Stomach smooth muscle (tissue), 2 donors: ENCODE data around the gene RTP1.
"Not testable (repeated sequence)": the region's sequence is repeated elsewhere in the genome, so short reads cannot be mapped to it uniquely, and the experiment has no call there.

Source experiments
- H3K27ac ChIP-seq: one replicate; pipeline ENCODE4 v1.7.0; 2013; ENCODE audit warnings: mild to moderate bottlenecking, low read length, inconsistent platforms
- H3K27me3 ChIP-seq, 2 donors: one replicate each; pipeline ENCODE4 v1.7.0; 2013; ENCODE audit warnings: low read length in 2 of 2; ENCODE audit not compliant: insufficient read depth in 2 of 2, control insufficient read depth in 1 of 2
- H3K36me3 ChIP-seq, 2 donors: one replicate each; pipeline ENCODE4 v1.7.0; 2013; ENCODE audit warnings: low read length in 2 of 2; ENCODE audit not compliant: control insufficient read depth in 2 of 2, insufficient read depth in 2 of 2
- H3K4me1 ChIP-seq: one replicate; pipeline ENCODE4 v1.7.0; 2013; ENCODE audit warnings: low read length; ENCODE audit not compliant: control insufficient read depth, insufficient read depth
- H3K4me3 ChIP-seq, 2 donors: one replicate each; pipeline ENCODE4 v1.7.0; 2013; ENCODE audit warnings: low read length in 2 of 2
- H3K9ac ChIP-seq, 2 donors: one replicate each; pipeline ENCODE4 v1.7.0; 2013; ENCODE audit warnings: low read length in 2 of 2, mild to moderate bottlenecking in 1 of 2
- H3K9me3 ChIP-seq, 2 donors: one replicate each; pipeline ENCODE4 v1.7.0; 2013; ENCODE audit warnings: low read length in 2 of 2; ENCODE audit not compliant: control insufficient read depth in 2 of 2
- donor health status: healthy.
- donor health status: Pancreatic carcinoma.

RTP1 gene

DNA sequence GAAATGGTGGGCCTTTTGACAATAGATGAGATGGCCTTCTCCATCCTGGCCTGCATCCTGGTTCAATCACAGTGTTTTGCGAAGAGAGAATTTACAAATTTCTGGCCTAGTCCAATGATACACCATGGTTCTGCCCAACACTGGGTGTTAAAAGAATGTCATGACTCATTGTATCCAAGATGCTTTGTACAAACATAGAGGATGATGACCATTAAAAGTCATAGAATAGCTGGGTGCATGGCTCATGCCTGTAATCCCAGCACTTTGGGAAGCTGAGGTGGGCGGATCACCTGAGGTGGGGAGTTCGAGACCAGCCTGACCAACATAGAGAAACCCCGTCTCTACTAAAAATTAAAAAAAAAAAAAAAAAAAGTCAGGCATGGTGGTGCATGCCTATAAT lies 41.5 kb downstream of the RTP1 start:
- not testable (repeated sequence) for H3K4me1 ChIP-seq, H3K4me3 ChIP-seq, H3K27ac ChIP-seq, H3K27me3 ChIP-seq, H3K36me3 ChIP-seq, H3K9ac ChIP-seq, H3K9me3 ChIP-seq

DNA sequence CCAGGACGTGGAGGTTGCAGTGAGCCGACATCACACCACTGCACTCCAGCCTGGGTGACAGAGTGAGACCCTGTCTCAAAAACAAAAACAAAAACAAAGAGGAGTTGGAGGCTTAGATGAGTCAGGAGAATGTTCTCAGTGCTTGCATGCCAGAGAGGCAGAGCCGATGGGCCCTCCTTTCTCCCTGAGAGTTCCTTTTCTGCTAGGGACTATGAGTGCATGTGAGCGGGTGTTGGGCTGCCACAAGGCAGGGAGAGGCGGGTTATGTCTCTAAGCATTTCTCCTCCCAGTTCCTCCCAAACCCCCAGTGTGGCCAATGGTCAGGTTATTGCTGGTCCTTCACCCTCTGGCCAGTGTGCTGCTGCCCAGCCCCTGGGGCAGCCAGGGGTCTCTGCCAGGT lies 45.1 kb downstream of the RTP1 start:
- Histone ChIP-seq H3K9me3 (no peaks in the 10 kb centered on the region), H3K4me1 (peaks cover 4% of the 10 kb centered on the region), H3K4me3 (no peak overlapping the region), H3K27me3 (no peaks in the 10 kb centered on the region), H3K9ac (no peak overlapping the region), H3K36me3 (no peaks in the 10 kb centered on the region), H3K27ac (no peak overlapping the region)

DNA sequence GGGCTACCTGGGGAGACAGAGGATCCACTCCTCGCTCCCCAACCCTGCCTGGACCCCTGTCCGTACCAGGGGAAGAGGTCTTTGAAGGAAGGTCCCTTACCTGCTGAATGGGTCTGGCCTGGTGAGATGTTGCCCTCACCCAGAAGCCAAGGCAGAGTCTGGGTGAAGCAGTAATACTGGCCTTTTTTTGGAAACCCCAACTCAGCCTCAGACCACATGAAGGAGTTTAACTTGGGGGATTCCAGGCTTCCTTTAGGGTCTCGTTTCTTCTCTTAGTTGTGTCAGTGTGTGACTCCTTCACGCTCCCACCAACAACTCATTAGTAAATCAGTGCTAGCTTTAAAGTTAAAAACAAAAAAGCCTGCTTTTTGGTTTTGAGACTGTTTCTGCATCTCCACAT lies 45.6 kb downstream of the RTP1 start:
- peaks cover 4% of the 10 kb centered on the region for H3K4me1 ChIP-seq
- H3K36me3 ChIP-seq = no peaks in the 10 kb centered on the region
- H3K9me3 ChIP-seq = no peaks in the 10 kb centered on the region
- H3K4me3 ChIP-seq = no peak overlapping the region
- no peaks in the 10 kb centered on the region for H3K27me3 ChIP-seq
- no peak overlapping the region for H3K9ac ChIP-seq
- H3K27ac ChIP-seq = no peak overlapping the region

GRCh38 chr3:187243933-187244524 lies 46.7 kb downstream of the RTP1 start:
- H3K9me3 ChIP-seq = no peaks in the 10 kb centered on the region
- H3K27me3 ChIP-seq = no peaks in the 10 kb centered on the region
- H3K4me1 ChIP-seq = peaks cover 4% of the 10 kb centered on the region
- H3K4me3 ChIP-seq = no peak overlapping the region
- H3K9ac ChIP-seq = no peak overlapping the region
- no peaks in the 10 kb centered on the region for H3K36me3 ChIP-seq
- no peak overlapping the region for H3K27ac ChIP-seq

- H3K4me3 ChIP-seq = no peak overlapping the region
- no peak overlapping the region for H3K9ac ChIP-seq
- H3K9me3 ChIP-seq = no peaks in the 10 kb centered on the region
- no peaks in the 10 kb centered on the region for H3K36me3 ChIP-seq
- H3K27me3 ChIP-seq = no peaks in the 10 kb centered on the region
- H3K27ac ChIP-seq = no peak overlapping the region
- peaks cover 4% of the 10 kb centered on the region for H3K4me1 ChIP-seq
Measured at GRCh38 chr3:187247398-187247797, 50.1 kb downstream of the RTP1 start.
